ENCODE results near the gene AGMO. TPM values are rescaled to one million over a fixed set of nuclear protein-coding genes. Genes with fewer than 3 reads are reported as not detected.

The AGMO gene
- total RNA-seq, 1 donor from 2014 or later = 0.60 TPM

- TF ChIP-seq CTCF (IDR thresholded peaks at IDR 0.05) = no peak
- Mint-ChIP-seq H3K4me1 (ENCODE audit: low read depth) (peaks cover 13% of the 10 kb centered on the region), H3K4me3 (ENCODE audit: unreplicated experiment) (no peak overlapping the region), H3K9me3 (ENCODE audit: low read depth) (peaks cover 10% of the 10 kb centered on the region), H3K36me3 (ENCODE audit: low read depth) (no peaks in the 10 kb centered on the region), H3K27ac (ENCODE audit: unreplicated experiment) (no peak overlapping the region), H3K27me3 (ENCODE audit: low read depth) (no peaks in the 10 kb centered on the region)
- DNase-seq (ENCODE audit: low spot score) = no peak
Measured at GRCh38 chr7:15581352-15581951, 19.6 kb upstream of the AGMO start.

GRCh38 chr7:15580604-15581351 is 19.0 kb upstream of the AGMO start:
- H3K27me3 Mint-ChIP-seq (ENCODE audit: low read depth) = no peaks in the 10 kb centered on the region
- no peak for DNase-seq (ENCODE audit: low spot score)
- H3K4me1 Mint-ChIP-seq (ENCODE audit: low read depth) = peaks cover 13% of the 10 kb centered on the region
- no peak for TF ChIP-seq CTCF (IDR thresholded peaks at IDR 0.05)
- H3K27ac Mint-ChIP-seq (ENCODE audit: unreplicated experiment) = no peak overlapping the region
- H3K9me3 Mint-ChIP-seq (ENCODE audit: low read depth) = peaks cover 10% of the 10 kb centered on the region
- no peak overlapping the region for H3K4me3 Mint-ChIP-seq (ENCODE audit: unreplicated experiment)
- no peaks in the 10 kb centered on the region for H3K36me3 Mint-ChIP-seq (ENCODE audit: low read depth)

GRCh38 chr7:15577600-15577999 is 15.8 kb upstream of the AGMO start:
- Mint-ChIP-seq H3K36me3 (ENCODE audit: low read depth) (no peaks in the 10 kb centered on the region), H3K4me3 (ENCODE audit: unreplicated experiment) (no peak overlapping the region), H3K9me3 (ENCODE audit: low read depth) (no peaks in the 10 kb centered on the region), H3K27me3 (ENCODE audit: low read depth) (no peaks in the 10 kb centered on the region), H3K4me1 (ENCODE audit: low read depth) (peaks cover 6% of the 10 kb centered on the region), H3K27ac (ENCODE audit: unreplicated experiment) (no peak overlapping the region)
- DNase-seq (ENCODE audit: low spot score) = no peak
- TF ChIP-seq CTCF (IDR thresholded peaks at IDR 0.05) = no peak

- no peaks in the 10 kb centered on the region for H3K27me3 Mint-ChIP-seq (ENCODE audit: low read depth)
- peak overlapping the region; percentile 78 for H3K27ac Mint-ChIP-seq (ENCODE audit: unreplicated experiment)
- no peaks in the 10 kb centered on the region for H3K36me3 Mint-ChIP-seq (ENCODE audit: low read depth)
- no peak for DNase-seq (ENCODE audit: low spot score)
- no peaks in the 10 kb centered on the region for H3K9me3 Mint-ChIP-seq (ENCODE audit: low read depth)
- TF ChIP-seq CTCF (IDR thresholded peaks at IDR 0.05) = no peak
- peaks cover 34% of the 10 kb centered on the region for H3K4me1 Mint-ChIP-seq (ENCODE audit: low read depth)
- no peak overlapping the region for H3K4me3 Mint-ChIP-seq (ENCODE audit: unreplicated experiment)
Measured at GRCh38 chr7:15571301-15571878, 9.6 kb upstream of the AGMO start.

- no peaks in the 10 kb centered on the region for H3K36me3 Mint-ChIP-seq (ENCODE audit: low read depth)
- peaks cover 3% of the 10 kb centered on the region for H3K9me3 Mint-ChIP-seq (ENCODE audit: low read depth)
- no peaks in the 10 kb centered on the region for H3K27me3 Mint-ChIP-seq (ENCODE audit: low read depth)
- H3K27ac Mint-ChIP-seq (ENCODE audit: unreplicated experiment) = peak overlapping the region; percentile 59
- no peak for DNase-seq (ENCODE audit: low spot score)
- H3K4me1 Mint-ChIP-seq (ENCODE audit: low read depth) = peaks cover 34% of the 10 kb centered on the region
- H3K4me3 Mint-ChIP-seq (ENCODE audit: unreplicated experiment) = no peak overlapping the region
- TF ChIP-seq CTCF (IDR thresholded peaks at IDR 0.05) = no peak
Measured at GRCh38 chr7:15567652-15568051, 5.8 kb upstream of the AGMO start.

Data from chondrocyte (in vitro differentiated cells).